GM19455 (cell line): ENCODE measurements around the gene RAB40A.

ENCODE experiments used
- ATAC-seq: cut with Tn5 transposase; IDR thresholded peaks from one replicate; pipeline ENCODE4 v1.9.1; 2021; ENCODE audit not compliant: unreplicated experiment

RAB40A gene

GRCh38 chrX:103519389-103519788 is at the start of gene RAB40A:
TSS of gene RAB40A (minus strand) at chrX:103519489. CDS start at chrX:103500756, 18,733 bp downstream.
- ATAC-seq: no peak

- ATAC-seq: no peak
These were observed 46.5 kb upstream of the RAB40A start for GRCh38 chrX:103565752-103566151.

GRCh38 chrX:103565197-103565596 is 45.9 kb upstream of the RAB40A start:
- no peak for ATAC-seq

GRCh38 chrX:103562801-103563200 is 43.5 kb upstream of the RAB40A start:
- ATAC-seq: no peak

- no peak for ATAC-seq
These were observed 41.0 kb upstream of the RAB40A start for GRCh38 chrX:103560256-103560655.

- ATAC-seq: no peak
These were observed 37.8 kb upstream of the RAB40A start for GRCh38 chrX:103556963-103557612.

GRCh38 chrX:103554687-103555424 is 35.6 kb upstream of the RAB40A start:
- ATAC-seq: peak; percentile 98

- no peak for ATAC-seq
These were observed 32.9 kb upstream of the RAB40A start for GRCh38 chrX:103552236-103552635.

GRCh38 chrX:103550415-103551051 is 31.2 kb upstream of the RAB40A start:
- no peak for ATAC-seq

- ATAC-seq: no peak
These were observed 30.6 kb upstream of the RAB40A start for GRCh38 chrX:103549916-103550315.

- no peak for ATAC-seq
These were observed 20.9 kb upstream of the RAB40A start for GRCh38 chrX:103540145-103540544.

GRCh38 chrX:103539695-103540094 is 20.4 kb upstream of the RAB40A start:
- no peak for ATAC-seq

GRCh38 chrX:103538728-103539127 is 19.4 kb upstream of the RAB40A start:
- no peak for ATAC-seq

GRCh38 chrX:103537871-103538387 is 18.6 kb upstream of the RAB40A start:
- ATAC-seq: no peak

GRCh38 chrX:103536732-103537131 is 17.4 kb upstream of the RAB40A start:
- ATAC-seq: no peak

- no peak for ATAC-seq
These were observed 16.8 kb upstream of the RAB40A start for GRCh38 chrX:103536071-103536470.

GRCh38 chrX:103535206-103535605 is 15.9 kb upstream of the RAB40A start:
- ATAC-seq: no peak

- ATAC-seq: peak; percentile 52
These were observed 14.4 kb upstream of the RAB40A start for GRCh38 chrX:103533511-103534216.

- ATAC-seq: no peak
These were observed 11.7 kb upstream of the RAB40A start for GRCh38 chrX:103531002-103531401.

GRCh38 chrX:103530545-103530944 is 11.3 kb upstream of the RAB40A start:
- ATAC-seq: no peak

- no peak for ATAC-seq
These were observed 10.3 kb upstream of the RAB40A start for GRCh38 chrX:103529550-103529949.
